Fibroblast of skin of right quadriceps (primary cell): ENCODE results near the gene SERPINA4.

ENCODE experiments used
- DNase-seq: peaks from one replicate; pipeline ENCODE4 v3.0.0-alpha.2; 2013

SERPINA4 gene

DNA sequence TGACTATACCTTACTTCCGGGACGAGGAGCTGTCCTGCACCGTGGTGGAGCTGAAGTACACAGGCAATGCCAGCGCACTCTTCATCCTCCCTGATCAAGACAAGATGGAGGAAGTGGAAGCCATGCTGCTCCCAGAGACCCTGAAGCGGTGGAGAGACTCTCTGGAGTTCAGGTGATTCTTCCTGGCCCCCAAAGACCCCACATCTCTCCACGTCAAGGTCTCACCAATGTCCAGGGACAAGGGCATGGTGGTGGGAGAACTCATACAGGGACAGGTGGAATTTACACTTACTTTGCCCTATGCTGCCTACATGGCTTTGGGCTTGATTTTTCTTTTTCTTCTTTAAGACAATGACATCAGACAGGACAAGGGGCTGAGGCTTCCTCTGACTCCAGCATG is 58.1 kb downstream of the SERPINA4 start:
- no peak for DNase-seq
